Neuron (in vitro differentiated cells): ENCODE data around the gene PLCD4.
A peak's percentile ranks its signal among the peaks of the same experiment; 100 is the strongest.

Experiments
- H2AFZ ChIP-seq: one replicate; pipeline ENCODE4 v1.6.1; 2013; ENCODE audit warnings: low read depth, mild to moderate bottlenecking, inconsistent platforms, low read length, moderate library complexity
- H3K27me3 ChIP-seq: one replicate; pipeline ENCODE4 v1.6.1; 2013; ENCODE audit warnings: low read length; ENCODE audit not compliant: insufficient read depth
- H3K36me3 ChIP-seq: one replicate; pipeline ENCODE4 v1.6.1; 2013; ENCODE audit warnings: low read length; ENCODE audit not compliant: insufficient read depth
- H3K4me1 ChIP-seq: one replicate; pipeline ENCODE4 v1.6.1; 2013; ENCODE audit warnings: low read length; ENCODE audit not compliant: insufficient read depth
- H3K4me3 ChIP-seq: 2 replicates; pipeline ENCODE4 v1.5.1; 2013; ENCODE audit warnings: mild to moderate bottlenecking, low read length, moderate library complexity
- H3K9me3 ChIP-seq: one replicate; pipeline ENCODE4 v1.6.1; 2013; ENCODE audit warnings: low read length

PLCD4 gene

GRCh38 chr2:218631837-218632236, 24.1 kb downstream of the PLCD4 start:
- Histone ChIP-seq H3K4me1 (no peaks in the 10 kb centered on the region), H2AFZ (no peak overlapping the region)

DNA sequence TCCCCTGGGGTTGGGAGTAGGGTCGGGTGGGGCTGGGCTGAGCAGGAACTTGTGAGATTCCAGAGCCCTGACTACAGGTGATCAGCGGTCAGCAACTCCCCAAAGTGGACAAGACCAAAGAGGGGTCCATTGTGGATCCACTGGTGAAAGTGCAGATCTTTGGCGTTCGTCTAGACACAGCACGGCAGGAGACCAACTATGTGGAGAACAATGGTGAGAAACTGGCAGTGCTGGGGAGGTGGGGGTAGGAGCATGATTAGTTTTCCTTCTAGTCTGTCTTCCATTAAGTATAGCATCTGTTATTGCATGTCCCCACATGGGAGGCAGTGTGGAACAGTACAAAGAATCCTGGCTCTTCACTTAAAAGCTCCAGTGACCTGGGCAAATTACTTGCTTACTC, 28.0 kb downstream of the PLCD4 start:
- no peak overlapping the region for H2AFZ ChIP-seq
- H3K4me3 ChIP-seq: no peak overlapping the region
- H3K4me1 ChIP-seq: no peaks in the 10 kb centered on the region
- no peaks in the 10 kb centered on the region for H3K9me3 ChIP-seq
- no peaks in the 10 kb centered on the region for H3K27me3 ChIP-seq
- peaks cover 64% of the 10 kb centered on the region for H3K36me3 ChIP-seq

More at GRCh38 chr2:218631837-218632236, 24.1 kb downstream of the PLCD4 start:
- Histone ChIP-seq H3K4me3 (no peak overlapping the region), H3K36me3 (peaks cover 29% of the 10 kb centered on the region), H3K27me3 (no peaks in the 10 kb centered on the region), H3K9me3 (no peaks in the 10 kb centered on the region)

DNA sequence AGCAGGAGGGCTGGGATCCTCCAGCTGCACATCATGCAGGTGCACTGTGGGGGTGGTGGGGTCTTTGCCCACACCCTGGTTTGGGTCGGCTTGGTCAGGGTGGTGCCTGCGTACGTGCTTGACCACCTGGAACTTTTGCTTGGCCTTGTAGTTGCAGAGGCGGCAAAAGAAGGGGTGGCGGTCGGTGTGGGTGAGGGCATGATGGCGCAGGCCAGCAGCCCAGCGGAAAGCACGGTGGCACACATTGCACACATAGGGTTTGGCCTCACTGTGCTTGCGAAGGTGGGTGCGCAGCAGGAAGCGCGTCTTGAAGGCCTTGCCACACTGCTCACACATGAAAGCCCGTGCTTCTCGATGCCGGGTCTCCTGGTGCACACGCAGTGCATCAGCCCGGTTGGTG, 30.7 kb downstream of the PLCD4 start:
- Histone ChIP-seq H3K9me3 (no peaks in the 10 kb centered on the region), H3K4me3 (no peak overlapping the region), H3K4me1 (no peaks in the 10 kb centered on the region), H2AFZ (no peak overlapping the region), H3K36me3 (peaks cover 82% of the 10 kb centered on the region), H3K27me3 (no peaks in the 10 kb centered on the region)

GRCh38 chr2:218642121-218642656, 34.5 kb downstream of the PLCD4 start:
- Histone ChIP-seq H3K36me3 (peaks cover 90% of the 10 kb centered on the region), H3K27me3 (no peaks in the 10 kb centered on the region), H3K4me3 (no peak overlapping the region), H3K4me1 (no peaks in the 10 kb centered on the region), H3K9me3 (no peaks in the 10 kb centered on the region), H2AFZ (no peak overlapping the region)

- Histone ChIP-seq H3K36me3 (peaks cover 90% of the 10 kb centered on the region), H3K4me3 (no peak overlapping the region), H3K4me1 (no peaks in the 10 kb centered on the region), H3K27me3 (no peaks in the 10 kb centered on the region), H2AFZ (no peak overlapping the region), H3K9me3 (no peaks in the 10 kb centered on the region)
Measured at GRCh38 chr2:218642786-218643185, 35.1 kb downstream of the PLCD4 start.

- no peaks in the 10 kb centered on the region for H3K4me1 ChIP-seq
- no peaks in the 10 kb centered on the region for H3K27me3 ChIP-seq
- H3K36me3 ChIP-seq: peaks cover 89% of the 10 kb centered on the region
- no peak overlapping the region for H3K4me3 ChIP-seq
- no peak overlapping the region for H2AFZ ChIP-seq
- no peaks in the 10 kb centered on the region for H3K9me3 ChIP-seq
Measured at GRCh38 chr2:218643751-218644310, 36.1 kb downstream of the PLCD4 start.

- Histone ChIP-seq H3K4me3 (no peak overlapping the region), H2AFZ (no peak overlapping the region), H3K36me3 (peaks cover 88% of the 10 kb centered on the region), H3K9me3 (no peaks in the 10 kb centered on the region), H3K27me3 (no peaks in the 10 kb centered on the region), H3K4me1 (no peaks in the 10 kb centered on the region)
Measured at GRCh38 chr2:218644721-218645120, 37.0 kb downstream of the PLCD4 start.

GRCh38 chr2:218645126-218645525, 37.4 kb downstream of the PLCD4 start:
- Histone ChIP-seq H3K4me1 (no peaks in the 10 kb centered on the region), H3K36me3 (peaks cover 90% of the 10 kb centered on the region), H3K9me3 (no peaks in the 10 kb centered on the region), H3K4me3 (no peak overlapping the region), H2AFZ (no peak overlapping the region), H3K27me3 (no peaks in the 10 kb centered on the region)

DNA sequence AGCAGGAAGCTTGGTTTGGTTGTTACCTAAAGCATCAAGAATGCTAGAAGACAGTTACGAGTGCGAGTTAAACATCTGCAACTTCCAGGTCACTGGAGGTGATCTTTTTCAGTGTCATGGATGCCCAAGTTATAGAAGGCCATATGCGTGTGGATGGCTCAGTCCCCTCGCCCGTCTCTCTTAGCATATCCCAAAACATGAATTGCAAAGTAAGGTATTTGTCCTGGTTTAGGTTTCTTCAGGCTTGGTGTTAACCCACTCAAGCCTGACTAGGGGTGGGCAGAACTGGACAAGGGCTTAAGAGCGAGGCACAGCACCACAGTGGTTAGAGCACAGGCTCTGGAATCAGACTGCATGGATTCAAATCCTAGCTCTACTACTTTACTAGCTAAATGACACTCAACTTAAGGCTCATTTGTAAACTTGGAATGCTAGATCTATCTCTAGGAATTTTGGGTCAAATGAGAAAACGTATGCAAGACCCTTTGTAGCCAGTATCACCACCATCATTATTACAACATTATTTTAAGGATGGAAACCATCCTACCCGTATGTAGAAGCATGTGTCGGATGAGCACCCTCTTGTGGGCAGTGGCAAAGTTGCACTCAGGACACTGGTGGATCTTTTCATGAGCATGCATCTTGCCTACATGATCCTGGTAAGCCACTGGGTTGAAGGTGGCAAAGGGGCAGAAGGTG, 40.5 kb downstream of the PLCD4 start:
- Histone ChIP-seq H3K4me3 (no peak overlapping the region), H3K36me3 (peaks cover 85% of the 10 kb centered on the region), H3K27me3 (no peaks in the 10 kb centered on the region), H2AFZ (no peak overlapping the region), H3K9me3 (no peaks in the 10 kb centered on the region), H3K4me1 (no peaks in the 10 kb centered on the region)

- H3K4me1 ChIP-seq: no peaks in the 10 kb centered on the region
- no peak overlapping the region for H3K4me3 ChIP-seq
- peaks cover 85% of the 10 kb centered on the region for H3K36me3 ChIP-seq
- H3K27me3 ChIP-seq: no peaks in the 10 kb centered on the region
- H2AFZ ChIP-seq: no peak overlapping the region
- H3K9me3 ChIP-seq: no peaks in the 10 kb centered on the region
Measured at GRCh38 chr2:218648787-218649100, 41.0 kb downstream of the PLCD4 start.

DNA sequence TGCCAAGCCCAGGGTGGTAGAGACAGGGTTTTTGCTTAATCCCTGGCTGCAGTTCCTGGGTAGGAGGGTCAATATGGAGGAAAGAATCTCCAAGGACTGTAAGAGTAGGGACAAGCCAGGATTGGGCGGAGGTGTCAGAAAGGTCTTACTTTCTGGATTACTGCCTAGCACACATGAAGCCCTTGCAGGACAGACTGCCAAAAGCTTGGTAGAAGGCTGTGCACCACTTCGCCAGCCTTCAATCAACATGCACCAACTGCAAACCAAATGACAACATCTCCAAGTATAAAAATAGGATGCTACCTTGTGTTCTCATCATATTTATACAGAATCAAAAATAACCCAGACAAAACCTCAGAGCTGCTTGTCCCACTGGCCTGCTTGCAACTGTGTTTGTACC, 48.1 kb downstream of the PLCD4 start:
- H3K36me3 ChIP-seq: peaks cover 55% of the 10 kb centered on the region
- no peaks in the 10 kb centered on the region for H3K9me3 ChIP-seq
- no peaks in the 10 kb centered on the region for H3K27me3 ChIP-seq
- no peak overlapping the region for H3K4me3 ChIP-seq
- no peak overlapping the region for H2AFZ ChIP-seq
- H3K4me1 ChIP-seq: peaks cover 13% of the 10 kb centered on the region

GRCh38 chr2:218658671-218659257, 51.1 kb downstream of the PLCD4 start:
- Histone ChIP-seq H3K9me3 (no peaks in the 10 kb centered on the region), H3K27me3 (no peaks in the 10 kb centered on the region), H3K4me1 (peaks cover 13% of the 10 kb centered on the region), H3K36me3 (peaks cover 59% of the 10 kb centered on the region), H3K4me3 (peak overlapping the region; percentile 81), H2AFZ (peak overlapping the region; percentile 82)

GRCh38 chr2:218659258-218659987, 51.7 kb downstream of the PLCD4 start, which contains the start of the genes BCS1L and ZNF142:
BCS1L (plus strand) TSS chr2:218659683; CDS start chr2:218660988, 1,305 bp downstream.
ZNF142 (minus strand) TSS chr2:218659623; CDS start chr2:218656429, 3,194 bp downstream.
- no peaks in the 10 kb centered on the region for H3K9me3 ChIP-seq
- no peaks in the 10 kb centered on the region for H3K27me3 ChIP-seq
- peak within 1 kb of the TSS; percentile 81 for H3K4me3 ChIP-seq
- H2AFZ ChIP-seq: peak within 1 kb of the TSS; percentile 82
- peaks cover 13% of the 10 kb centered on the region for H3K4me1 ChIP-seq
- H3K36me3 ChIP-seq: peaks cover 59% of the 10 kb centered on the region
